Measurements from ENCODE around the gene ACTA1.

The ACTA1 gene

GRCh38 chr1:229411434-229412055, 22.3 kb downstream of the ACTA1 start:
- no peak for TF ChIP-seq CTCF (IDR thresholded peaks at IDR 0.05; ENCODE audit: borderline replicate concordance, control extremely low read depth, extremely low read depth, insufficient read depth, missing control alignments)
- in situ Hi-C loops (cut with MboI; ENCODE audit: low sequenced_read_pairs, unreplicated experiment): no loop called here

GRCh38 chr1:229410692-229411433, 23.0 kb downstream of the ACTA1 start:
- in situ Hi-C loops (cut with MboI; ENCODE audit: low sequenced_read_pairs, unreplicated experiment): no loop called here
- TF ChIP-seq CTCF (IDR thresholded peaks at IDR 0.05; ENCODE audit: borderline replicate concordance, control extremely low read depth, extremely low read depth, insufficient read depth, missing control alignments): no peak
- DNase-seq (ENCODE audit: low spot score): no peak

More at GRCh38 chr1:229411434-229412055, 22.3 kb downstream of the ACTA1 start:
- DNase-seq (ENCODE audit: low spot score): no peak

GRCh38 chr1:229410370-229410691, 23.6 kb downstream of the ACTA1 start:
- in situ Hi-C loops (cut with MboI; ENCODE audit: low sequenced_read_pairs, unreplicated experiment): no loop called here
- no peak for TF ChIP-seq CTCF (IDR thresholded peaks at IDR 0.05; ENCODE audit: borderline replicate concordance, control extremely low read depth, extremely low read depth, insufficient read depth, missing control alignments)

GRCh38 chr1:229409616-229410369, 24.1 kb downstream of the ACTA1 start:
- no peak for TF ChIP-seq CTCF (IDR thresholded peaks at IDR 0.05; ENCODE audit: borderline replicate concordance, control extremely low read depth, extremely low read depth, insufficient read depth, missing control alignments)
- DNase-seq (ENCODE audit: low spot score): no peak
- in situ Hi-C loops (cut with MboI; ENCODE audit: low sequenced_read_pairs, unreplicated experiment): no loop called here

More at GRCh38 chr1:229410370-229410691, 23.6 kb downstream of the ACTA1 start:
- no peak for DNase-seq (ENCODE audit: low spot score)

GRCh38 chr1:229408458-229409037, 25.3 kb downstream of the ACTA1 start:
- in situ Hi-C loops (cut with MboI; ENCODE audit: low sequenced_read_pairs, unreplicated experiment): no loop called here
- no peak for TF ChIP-seq CTCF (IDR thresholded peaks at IDR 0.05; ENCODE audit: borderline replicate concordance, control extremely low read depth, extremely low read depth, insufficient read depth, missing control alignments)
- no peak for DNase-seq (ENCODE audit: low spot score)

Data from GM13976 (cell line).